BJ (cell line): ENCODE data around the gene CD9. TPM values are rescaled to one million over a fixed set of nuclear protein-coding genes. Genes with fewer than 3 reads are reported as not detected.
A peak's percentile ranks its signal among the peaks of the same experiment; 100 is the strongest.
"Not testable (repeated sequence)": the region's sequence is repeated elsewhere in the genome, so short reads cannot be mapped to it uniquely, and the experiment has no call there.

Experiments
- CTCF ChIA-PET: fragments of 350-600 bp; formaldehyde crosslinking; extraction: SDS; loops from one replicate; lab custom pipeline; 2021; ENCODE audit warnings: antibody characterized with exemption, inconsistent platforms; lab: Yijun Ruan, JAX
- POLR2A ChIA-PET: fragments of 300-600 bp; sonication (Branson Sonifier 250); formaldehyde crosslinking; extraction: SDS; loops from one replicate; lab custom pipeline; 2021; ENCODE audit warnings: antibody characterized with exemption; lab: Charles Lee
- DNase-seq: peaks from one replicate; pipeline ENCODE4 v3.0.0-alpha.2; 2011; ENCODE audit warnings: low read depth
- H3K27me3 ChIP-seq: 2 replicates; pipeline ENCODE4 v1.6.0; 2011; ENCODE audit warnings: low read length; ENCODE audit not compliant: control insufficient read depth, insufficient read depth
- H3K36me3 ChIP-seq: 2 replicates; pipeline ENCODE4 v1.5.1; 2011; ENCODE audit warnings: low read length; ENCODE audit not compliant: control insufficient read depth, insufficient read depth
- H3K4me3 ChIP-seq: 2 replicates; pipeline ENCODE4 v1.5.1; 2011; ENCODE audit warnings: low read depth, mild to moderate bottlenecking, control low read depth, low read length
- CTCF ChIP-seq: IDR thresholded peaks from 2 replicates; pipeline ENCODE4 v1.5.1; 2011; ENCODE audit warnings: low read depth, mild to moderate bottlenecking, control low read depth, inconsistent platforms, low read length, moderate library complexity; ENCODE audit not compliant: insufficient read depth
- polyA plus RNA-seq: library from polyadenylated mRNA; depleted of rRNA; stranded (reverse); fragments of >200 nt; gene quantifications from 2 replicates; pipeline ENCODE4 v1.2.3, GENCODE V29; 2011

Gene CD9
- polyA plus RNA-seq, 1 experiment = 86.0 TPM

GRCh38 chr12:6206327-6206726 is 6.1 kb downstream of the CD9 start:
- no peak overlapping the region for H3K4me3 ChIP-seq
- no peaks in the 10 kb centered on the region for H3K27me3 ChIP-seq
- ChIA-PET CTCF (interaction anchor here (1.2 to 11.6 kb wide), 4 partner anchors 9 to 70 kb away, joined by 5 to 202 read pairs (median 10); no protein-coding TSS in a partner anchor), POLR2A (no interaction called here)
- DNase-seq = no peak
- TF ChIP-seq CTCF = no peak
- H3K36me3 ChIP-seq = no peaks in the 10 kb centered on the region

- POLR2A ChIA-PET = interaction anchor here (0.6 kb wide), 1 partner anchor 114 kb away, joined by 4 read pairs; no protein-coding TSS in a partner anchor
- no peaks in the 10 kb centered on the region for H3K27me3 ChIP-seq
- H3K36me3 ChIP-seq = no peaks in the 10 kb centered on the region
- H3K4me3 ChIP-seq = no peak overlapping the region
- no peak for DNase-seq
- TF ChIP-seq CTCF = no peak
- CTCF ChIA-PET = interaction anchor here (1.3 to 8.3 kb wide), 4 partner anchors 12 to 143 kb away, joined by 3 to 56 read pairs (median 10); no protein-coding TSS in a partner anchor
These were observed 7.2 kb downstream of the CD9 start for GRCh38 chr12:6207259-6207925.

GRCh38 chr12:6208130-6208529 is 7.9 kb downstream of the CD9 start:
- ChIA-PET CTCF (interaction anchor here (1.5 to 8.3 kb wide), 3 partner anchors 13 to 144 kb away, joined by 3 to 56 read pairs (median 15); no protein-coding TSS in a partner anchor), POLR2A (interaction anchor here (0.6 kb wide), 1 partner anchor 115 kb away, joined by 4 read pairs; no protein-coding TSS in a partner anchor)
- Histone ChIP-seq H3K4me3 (no peak overlapping the region), H3K36me3 (no peaks in the 10 kb centered on the region), H3K27me3 (no peaks in the 10 kb centered on the region)
- no peak for TF ChIP-seq CTCF
- no peak for DNase-seq

- H3K4me3 ChIP-seq, POLR2A ChIA-PET, H3K27me3 ChIP-seq, H3K36me3 ChIP-seq, DNase-seq: not testable (repeated sequence)
- CTCF ChIA-PET = interaction anchor here (6.4 to 8.3 kb wide), 2 partner anchors 15 to 69 kb away, joined by 35 to 56 read pairs; no protein-coding TSS in a partner anchor
These were observed 9.2 kb downstream of the CD9 start for GRCh38 chr12:6209428-6209827.

GRCh38 chr12:6211421-6211869 is 11.2 kb downstream of the CD9 start:
- no peak for TF ChIP-seq CTCF
- peak; percentile 88 for DNase-seq
- no peak overlapping the region for H3K4me3 ChIP-seq
- CTCF ChIA-PET = interaction anchor here (1.5 to 8.3 kb wide), 4 partner anchors 11 to 147 kb away, joined by 3 to 56 read pairs (median 22); partner anchors contain the start of gene CD9
- H3K36me3 ChIP-seq = no peaks in the 10 kb centered on the region
- no peaks in the 10 kb centered on the region for H3K27me3 ChIP-seq
- POLR2A ChIA-PET = no interaction called here
